Measurements from ENCODE around the gene DHX57. TPM values are rescaled to one million over a fixed set of nuclear protein-coding genes. Genes with fewer than 3 reads are reported as not detected.

Gene DHX57
- total and polyA plus RNA-seq, 2 experiments from 2014 or later, result 13.3 to 32.9 TPM

DNA sequence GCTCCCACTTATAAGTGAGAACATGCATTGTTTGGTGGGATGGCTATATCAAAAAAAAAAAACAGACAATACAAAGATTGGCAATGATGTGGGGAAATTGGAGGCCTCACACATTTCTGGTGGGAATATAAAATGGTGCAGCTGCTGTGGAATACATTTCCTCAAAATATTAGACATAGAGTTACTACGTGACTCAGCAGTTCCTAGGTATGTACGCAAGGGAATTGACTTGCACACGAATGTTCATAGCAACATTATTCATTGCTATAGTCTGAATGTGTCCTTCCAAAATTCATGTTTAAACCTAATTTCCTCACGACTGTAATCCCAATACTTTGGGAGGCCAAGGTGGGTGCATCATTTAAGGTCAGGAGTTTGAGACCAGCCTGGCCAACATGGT is 11.6 kb upstream of the DHX57 start:
- Histone ChIP-seq H2AFZ (no peak overlapping the region), H3K4me1 (ENCODE audit: insufficient read depth) (peaks cover 5% of the 10 kb centered on the region; the same call in 1 of the 2 replicates), H4K20me1 (replicated peaks; ENCODE audit: insufficient read depth) (no peaks in the 10 kb centered on the region), H3K36me3 (ENCODE audit: insufficient read depth) (no peaks in the 10 kb centered on the region), H3K79me2 (replicated peaks; ENCODE audit: insufficient read depth) (no peaks in the 10 kb centered on the region), H3F3A (replicated peaks; ENCODE audit: low read depth) (no peaks in the 10 kb centered on the region), H3K4me2 (no peak overlapping the region), H3K4me3 (no peak overlapping the region), H3K27ac (ENCODE audit: low read depth) (no peak overlapping the region), H3K27me3 (ENCODE audit: insufficient read depth) (no peaks in the 10 kb centered on the region), H3K9me2 (ENCODE audit: insufficient read depth) (no peaks in the 10 kb centered on the region)
- Mint-ChIP-seq H3K9me3 (no peaks in the 10 kb centered on the region), H3K27ac (no peak overlapping the region), H3K36me3 (ENCODE audit: low read depth) (no peaks in the 10 kb centered on the region), H3K4me1 (0 out of 3 replicates have a peak, but pooled peaks cover 4% of the 10 kb centered on the region), H3K27me3 (ENCODE audit: insufficient read depth, low read depth, poor library complexity) (peaks cover 2% of the 10 kb centered on the region), H3K4me3 (no peak overlapping the region)
- DNase-seq (ENCODE audit: low spot score) (no peak), ATAC-seq (no peak)
- TF ChIP-seq JUNB (IDR thresholded peaks at IDR 0.05; ENCODE audit: unreplicated experiment), result no peak
- TF ChIP-seq POLR2AphosphoS5 (IDR thresholded peaks at IDR 0.05; ENCODE audit: low read depth), result no peak
- TF ChIP-seq EZH2phosphoT487 (IDR thresholded peaks at IDR 0.05; ENCODE audit: unreplicated experiment), result no peak

DNA sequence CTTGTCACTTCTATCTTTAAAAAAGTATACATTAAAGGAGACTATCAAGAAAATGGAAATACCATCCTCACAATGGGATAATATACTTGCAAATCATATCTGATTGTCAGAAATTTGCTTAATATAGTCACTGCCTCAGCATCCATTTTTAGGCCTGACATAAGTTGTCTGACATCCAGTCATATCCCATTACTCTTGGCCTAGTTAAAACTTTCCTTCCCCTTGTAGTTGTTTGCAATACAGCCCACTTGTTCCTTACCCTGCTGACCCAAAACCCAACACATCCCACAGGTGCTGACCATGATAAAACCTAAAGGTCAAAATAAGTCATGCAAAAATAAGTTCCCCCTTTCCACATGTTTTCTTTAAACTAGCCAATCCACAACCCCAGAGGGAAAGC is 10.3 kb upstream of the DHX57 start:
- H3K9me3 Mint-ChIP-seq, result no peaks in the 10 kb centered on the region
- no peak overlapping the region; the same call in 1 of the 2 replicates for H3K27ac Mint-ChIP-seq
- Histone ChIP-seq H3K36me3 (ENCODE audit: insufficient read depth) (no peaks in the 10 kb centered on the region), H3K27me3 (ENCODE audit: insufficient read depth) (no peaks in the 10 kb centered on the region), H3K4me3 (no peak overlapping the region), H4K20me1 (replicated peaks; ENCODE audit: insufficient read depth) (no peaks in the 10 kb centered on the region), H2AFZ (no peak overlapping the region), H3K4me1 (ENCODE audit: insufficient read depth) (no peaks in the 10 kb centered on the region), H3K79me2 (replicated peaks; ENCODE audit: insufficient read depth) (no peaks in the 10 kb centered on the region), H3K9me2 (ENCODE audit: insufficient read depth) (no peaks in the 10 kb centered on the region), H3K27ac (ENCODE audit: low read depth) (no peak overlapping the region), H3K4me2 (no peak overlapping the region), H3F3A (replicated peaks; ENCODE audit: low read depth) (no peaks in the 10 kb centered on the region)
- no peak for ATAC-seq
- H3K4me1 Mint-ChIP-seq, result no peaks in the 10 kb centered on the region
- H3K4me3 Mint-ChIP-seq, result no peak overlapping the region
- no peak for DNase-seq (ENCODE audit: low spot score)
- no peaks in the 10 kb centered on the region for H3K36me3 Mint-ChIP-seq (ENCODE audit: low read depth)
- peaks cover 2% of the 10 kb centered on the region for H3K27me3 Mint-ChIP-seq (ENCODE audit: insufficient read depth, low read depth, poor library complexity)
- TF ChIP-seq NANOG (IDR thresholded peaks at IDR 0.05; ENCODE audit: borderline replicate concordance) (no peak), EZH2phosphoT487 (IDR thresholded peaks at IDR 0.05; ENCODE audit: unreplicated experiment) (no peak), POLR2AphosphoS5 (IDR thresholded peaks at IDR 0.05; ENCODE audit: low read depth) (no peak), EZH2 (IDR thresholded peaks at IDR 0.05; ENCODE audit: low read depth, unreplicated experiment) (no peak), STAT1 (IDR thresholded peaks at IDR 0.05; ENCODE audit: unreplicated experiment) (no peak), CREB1 (CRISPR knock-in tag; IDR thresholded peaks at IDR 0.05; ENCODE audit: low read depth) (no peak), ZNF331 (CRISPR knock-in tag; IDR thresholded peaks at IDR 0.05; ENCODE audit: low read depth) (no peak), ZNF114 (CRISPR knock-in tag; IDR thresholded peaks at IDR 0.05) (no peak)
- TF ChIP-seq, protein P1, sequence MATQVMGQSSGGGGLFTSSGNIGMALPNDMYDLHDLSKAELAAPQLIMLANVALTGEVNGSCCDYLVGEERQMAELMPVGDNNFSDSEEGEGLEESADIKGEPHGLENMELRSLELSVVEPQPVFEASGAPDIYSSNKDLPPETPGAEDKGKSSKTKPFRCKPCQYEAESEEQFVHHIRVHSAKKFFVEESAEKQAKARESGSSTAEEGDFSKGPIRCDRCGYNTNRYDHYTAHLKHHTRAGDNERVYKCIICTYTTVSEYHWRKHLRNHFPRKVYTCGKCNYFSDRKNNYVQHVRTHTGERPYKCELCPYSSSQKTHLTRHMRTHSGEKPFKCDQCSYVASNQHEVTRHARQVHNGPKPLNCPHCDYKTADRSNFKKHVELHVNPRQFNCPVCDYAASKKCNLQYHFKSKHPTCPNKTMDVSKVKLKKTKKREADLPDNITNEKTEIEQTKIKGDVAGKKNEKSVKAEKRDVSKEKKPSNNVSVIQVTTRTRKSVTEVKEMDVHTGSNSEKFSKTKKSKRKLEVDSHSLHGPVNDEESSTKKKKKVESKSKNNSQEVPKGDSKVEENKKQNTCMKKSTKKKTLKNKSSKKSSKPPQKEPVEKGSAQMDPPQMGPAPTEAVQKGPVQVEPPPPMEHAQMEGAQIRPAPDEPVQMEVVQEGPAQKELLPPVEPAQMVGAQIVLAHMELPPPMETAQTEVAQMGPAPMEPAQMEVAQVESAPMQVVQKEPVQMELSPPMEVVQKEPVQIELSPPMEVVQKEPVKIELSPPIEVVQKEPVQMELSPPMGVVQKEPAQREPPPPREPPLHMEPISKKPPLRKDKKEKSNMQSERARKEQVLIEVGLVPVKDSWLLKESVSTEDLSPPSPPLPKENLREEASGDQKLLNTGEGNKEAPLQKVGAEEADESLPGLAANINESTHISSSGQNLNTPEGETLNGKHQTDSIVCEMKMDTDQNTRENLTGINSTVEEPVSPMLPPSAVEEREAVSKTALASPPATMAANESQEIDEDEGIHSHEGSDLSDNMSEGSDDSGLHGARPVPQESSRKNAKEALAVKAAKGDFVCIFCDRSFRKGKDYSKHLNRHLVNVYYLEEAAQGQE (IDR thresholded peaks at IDR 0.05; ENCODE audit: unreplicated experiment), result no peak
- TF ChIP-seq, protein P2, sequence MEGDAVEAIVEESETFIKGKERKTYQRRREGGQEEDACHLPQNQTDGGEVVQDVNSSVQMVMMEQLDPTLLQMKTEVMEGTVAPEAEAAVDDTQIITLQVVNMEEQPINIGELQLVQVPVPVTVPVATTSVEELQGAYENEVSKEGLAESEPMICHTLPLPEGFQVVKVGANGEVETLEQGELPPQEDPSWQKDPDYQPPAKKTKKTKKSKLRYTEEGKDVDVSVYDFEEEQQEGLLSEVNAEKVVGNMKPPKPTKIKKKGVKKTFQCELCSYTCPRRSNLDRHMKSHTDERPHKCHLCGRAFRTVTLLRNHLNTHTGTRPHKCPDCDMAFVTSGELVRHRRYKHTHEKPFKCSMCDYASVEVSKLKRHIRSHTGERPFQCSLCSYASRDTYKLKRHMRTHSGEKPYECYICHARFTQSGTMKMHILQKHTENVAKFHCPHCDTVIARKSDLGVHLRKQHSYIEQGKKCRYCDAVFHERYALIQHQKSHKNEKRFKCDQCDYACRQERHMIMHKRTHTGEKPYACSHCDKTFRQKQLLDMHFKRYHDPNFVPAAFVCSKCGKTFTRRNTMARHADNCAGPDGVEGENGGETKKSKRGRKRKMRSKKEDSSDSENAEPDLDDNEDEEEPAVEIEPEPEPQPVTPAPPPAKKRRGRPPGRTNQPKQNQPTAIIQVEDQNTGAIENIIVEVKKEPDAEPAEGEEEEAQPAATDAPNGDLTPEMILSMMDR (conservative IDR thresholded peaks at IDR 0.05; ENCODE audit: low read depth in 2 of 2), result no peak
- TF ChIP-seq, protein P3, sequence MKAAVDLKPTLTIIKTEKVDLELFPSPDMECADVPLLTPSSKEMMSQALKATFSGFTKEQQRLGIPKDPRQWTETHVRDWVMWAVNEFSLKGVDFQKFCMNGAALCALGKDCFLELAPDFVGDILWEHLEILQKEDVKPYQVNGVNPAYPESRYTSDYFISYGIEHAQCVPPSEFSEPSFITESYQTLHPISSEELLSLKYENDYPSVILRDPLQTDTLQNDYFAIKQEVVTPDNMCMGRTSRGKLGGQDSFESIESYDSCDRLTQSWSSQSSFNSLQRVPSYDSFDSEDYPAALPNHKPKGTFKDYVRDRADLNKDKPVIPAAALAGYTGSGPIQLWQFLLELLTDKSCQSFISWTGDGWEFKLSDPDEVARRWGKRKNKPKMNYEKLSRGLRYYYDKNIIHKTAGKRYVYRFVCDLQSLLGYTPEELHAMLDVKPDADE (IDR thresholded peaks at IDR 0.05), result no peak

Measured in GM23338 (cell line).